Coronary artery (tissue), 2 donors: Measurements from ENCODE around the gene GUCY2D.
"Not testable (repeated sequence)": the region's sequence is repeated elsewhere in the genome, so short reads cannot be mapped to it uniquely, and the experiment has no call there.

Source experiments
- DNase-seq: peaks from one replicate; pipeline ENCODE4 v3.0.0-alpha.2; 2017; ENCODE audit warnings: low spot score
- H3K27ac ChIP-seq, 2 donors: fragments of 200-600 bp; sonication (generic); one replicate each; pipeline ENCODE4 v1.5.1; 2016 to 2019
- H3K4me3 ChIP-seq: fragments of 200-600 bp; sonication (generic); 2 replicates; pipeline ENCODE4 v1.5.1; 2016; ENCODE audit warnings: mild to moderate bottlenecking, moderate library complexity
- TF ChIP-seq, protein P1 (sequence below): fragments of 200-600 bp; sonication (generic); IDR thresholded peaks from one replicate; pipeline ENCODE4 v1.5.1; 2019; ENCODE audit warnings: antibody characterized with exemption

GUCY2D gene

DNA sequence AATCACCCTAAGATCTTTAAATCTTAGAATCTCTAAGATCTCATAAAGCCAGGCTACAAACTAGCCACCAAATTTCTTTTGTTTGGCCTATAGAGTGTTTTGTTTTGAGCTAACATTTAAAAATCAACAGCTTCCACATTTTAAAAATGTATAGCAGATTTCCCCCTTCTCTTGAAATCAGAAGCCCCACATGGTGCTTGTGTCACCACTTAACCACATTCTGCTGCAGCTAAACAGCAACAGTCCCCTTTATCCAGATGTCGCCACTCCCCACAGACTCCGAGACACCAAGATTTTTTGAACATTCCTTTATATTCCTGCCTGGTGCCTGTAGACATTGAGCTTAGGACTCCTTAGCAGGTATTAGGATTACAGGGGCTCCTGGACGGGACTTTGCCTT lies 16.0 kb downstream of the GUCY2D start:
- DNase-seq, result no peak
- TF ChIP-seq, protein P1, sequence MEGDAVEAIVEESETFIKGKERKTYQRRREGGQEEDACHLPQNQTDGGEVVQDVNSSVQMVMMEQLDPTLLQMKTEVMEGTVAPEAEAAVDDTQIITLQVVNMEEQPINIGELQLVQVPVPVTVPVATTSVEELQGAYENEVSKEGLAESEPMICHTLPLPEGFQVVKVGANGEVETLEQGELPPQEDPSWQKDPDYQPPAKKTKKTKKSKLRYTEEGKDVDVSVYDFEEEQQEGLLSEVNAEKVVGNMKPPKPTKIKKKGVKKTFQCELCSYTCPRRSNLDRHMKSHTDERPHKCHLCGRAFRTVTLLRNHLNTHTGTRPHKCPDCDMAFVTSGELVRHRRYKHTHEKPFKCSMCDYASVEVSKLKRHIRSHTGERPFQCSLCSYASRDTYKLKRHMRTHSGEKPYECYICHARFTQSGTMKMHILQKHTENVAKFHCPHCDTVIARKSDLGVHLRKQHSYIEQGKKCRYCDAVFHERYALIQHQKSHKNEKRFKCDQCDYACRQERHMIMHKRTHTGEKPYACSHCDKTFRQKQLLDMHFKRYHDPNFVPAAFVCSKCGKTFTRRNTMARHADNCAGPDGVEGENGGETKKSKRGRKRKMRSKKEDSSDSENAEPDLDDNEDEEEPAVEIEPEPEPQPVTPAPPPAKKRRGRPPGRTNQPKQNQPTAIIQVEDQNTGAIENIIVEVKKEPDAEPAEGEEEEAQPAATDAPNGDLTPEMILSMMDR, result no peak
- no peak overlapping the region for H3K4me3 ChIP-seq
- no peak overlapping the region for H3K27ac ChIP-seq

DNA sequence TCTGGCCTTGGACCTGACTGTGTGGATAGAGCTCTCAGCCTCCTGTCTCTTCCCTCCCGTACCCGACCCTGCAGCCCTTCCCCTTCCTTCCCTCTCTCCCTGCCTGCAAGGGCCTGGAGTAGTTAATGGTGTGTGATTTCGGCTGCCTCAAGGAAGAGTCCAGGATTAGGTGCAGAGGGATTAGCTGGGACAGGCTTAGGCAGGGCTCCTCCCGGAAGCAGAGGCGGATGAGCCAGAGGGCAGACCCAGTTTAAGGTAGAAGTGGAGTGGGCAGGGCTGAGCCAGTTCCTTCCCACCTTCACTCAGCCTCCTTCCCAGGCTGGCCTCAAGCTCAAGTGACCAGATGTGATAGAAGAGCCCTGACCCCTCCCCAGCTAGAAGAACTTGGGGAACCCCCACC lies 16.8 kb downstream of the GUCY2D start:
- Histone ChIP-seq H3K4me3 (no peak overlapping the region), H3K27ac (no peak overlapping the region)
- TF ChIP-seq, protein P1, result no peak
- no peak for DNase-seq

GRCh38 chr17:8019665-8020650 lies 17.5 kb downstream of the GUCY2D start:
- peak; percentile 69 for DNase-seq
- no peak overlapping the region for H3K4me3 ChIP-seq
- TF ChIP-seq, protein P1, result no peak
- no peak overlapping the region for H3K27ac ChIP-seq

DNA sequence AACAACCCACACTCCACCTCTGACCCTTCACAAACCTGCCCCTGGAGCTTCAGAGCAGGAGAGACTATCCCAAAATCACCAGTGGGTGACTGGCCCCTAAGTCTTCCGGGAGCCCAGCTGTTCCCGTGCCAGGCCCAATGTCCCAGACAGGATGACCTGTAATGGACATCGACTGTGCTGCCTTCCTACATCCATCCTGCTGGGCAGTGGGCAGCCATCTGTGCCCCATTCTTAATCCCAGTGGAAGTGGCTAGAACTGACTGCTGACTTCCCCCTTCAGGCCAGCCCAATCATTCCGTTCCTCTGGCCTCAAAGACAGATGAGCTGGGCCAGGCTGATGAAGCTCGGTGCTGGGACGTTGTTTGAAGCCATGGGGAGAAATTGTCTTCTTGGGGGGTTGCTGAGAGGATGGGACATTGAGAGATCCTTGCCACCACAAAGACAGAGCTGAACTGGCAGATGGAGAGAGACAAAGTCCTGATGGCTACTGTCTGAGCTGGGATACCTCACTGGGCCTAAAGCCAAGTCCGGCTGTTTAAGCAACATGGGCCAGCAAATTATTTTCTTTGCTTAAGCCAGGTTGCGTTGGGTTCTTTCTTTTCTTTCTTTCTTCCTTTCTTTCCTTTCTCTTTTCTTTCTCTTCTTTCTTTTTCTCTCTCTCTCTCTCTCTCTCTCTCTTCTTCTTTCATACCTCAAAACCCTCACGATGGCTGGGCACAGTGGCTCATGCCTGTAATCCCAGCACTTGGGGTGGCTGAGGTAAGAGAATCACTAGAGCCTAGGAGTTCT lies 18.6 kb downstream of the GUCY2D start:
- H3K27ac ChIP-seq, result no peak overlapping the region
- no peak overlapping the region for H3K4me3 ChIP-seq
- DNase-seq, result no peak
- TF ChIP-seq, protein P1, result no peak

GRCh38 chr17:8021565-8022359 lies 19.3 kb downstream of the GUCY2D start:
- no peak overlapping the region for H3K4me3 ChIP-seq
- H3K27ac ChIP-seq, result no peak overlapping the region
- no peak for DNase-seq
- TF ChIP-seq, protein P1, result no peak

DNA sequence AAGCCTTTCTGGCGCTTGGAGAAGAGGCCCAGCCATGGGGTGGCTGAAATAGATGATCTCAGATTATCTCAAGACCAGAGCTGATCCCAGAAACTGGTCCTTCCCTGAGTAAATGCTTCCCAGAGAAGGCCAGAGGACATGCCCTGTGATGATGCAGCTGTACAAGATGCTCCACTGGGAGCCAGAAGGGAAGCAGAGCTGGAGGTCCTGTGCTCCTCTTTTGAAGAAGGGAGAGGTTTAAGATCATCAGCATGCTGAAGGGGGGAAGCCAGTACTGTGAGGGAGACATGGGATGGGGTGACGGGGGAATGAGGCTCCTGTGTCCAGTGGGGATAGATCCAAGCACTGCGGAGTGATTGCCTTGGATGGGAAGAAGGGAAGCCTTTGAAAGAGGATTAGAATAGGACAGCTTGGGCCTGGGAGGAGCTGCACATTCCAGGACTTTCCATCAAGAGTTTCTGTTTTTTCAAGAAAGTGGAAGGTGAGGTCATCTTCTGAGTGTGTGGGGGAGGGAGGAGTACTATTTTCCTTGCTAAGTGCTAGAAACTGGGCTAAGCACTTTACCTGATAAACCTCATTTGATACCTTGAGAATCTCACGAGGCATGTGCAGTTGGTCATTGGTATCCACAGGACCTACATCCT lies 20.1 kb downstream of the GUCY2D start:
- Histone ChIP-seq H3K27ac (no peak overlapping the region), H3K4me3 (no peak overlapping the region)
- no peak for DNase-seq
- TF ChIP-seq, protein P1, result no peak

DNA sequence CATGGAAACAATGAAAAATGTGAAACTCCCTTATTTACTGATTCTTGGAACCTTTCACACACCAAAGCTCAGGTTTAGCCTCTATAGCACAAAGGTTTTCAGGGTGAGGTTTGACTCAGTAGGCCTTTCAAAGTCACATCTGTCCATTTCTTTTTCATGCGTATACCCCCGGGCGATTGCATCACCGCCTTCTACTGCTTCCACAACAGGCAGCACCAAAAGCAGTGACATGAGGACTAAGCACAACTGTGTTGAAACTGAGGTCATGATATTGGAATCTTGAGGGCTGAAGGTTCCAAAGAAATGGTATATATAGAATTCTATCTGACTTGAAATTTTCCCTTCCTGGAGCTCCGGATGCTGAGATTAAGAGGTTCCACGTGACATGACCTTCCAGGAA lies 21.7 kb downstream of the GUCY2D start:
- not testable (repeated sequence) for H3K4me3 ChIP-seq, H3K27ac ChIP-seq, DNase-seq
